PC-9 (cell line): ENCODE results near the gene ERRFI1. TPM values are rescaled to one million over a fixed set of nuclear protein-coding genes. Genes with fewer than 3 reads are reported as not detected.
"Not testable (repeated sequence)": the region's sequence is repeated elsewhere in the genome, so short reads cannot be mapped to it uniquely, and the experiment has no call there.

ENCODE experiments used
- BruUV-seq: library from RNA; stranded (reverse); fragments of 400-500 nt; replicated peaks from 2 replicates; lab custom pipeline; 2021; lab: Mats Ljungman, UMichigan
- CTCF ChIA-PET: fragments of 300-600 bp; sonication (Branson Sonifier 250); formaldehyde crosslinking; loops from one replicate; lab custom pipeline; 2022; ENCODE audit warnings: antibody characterized with exemption; lab: Charles Lee
- POLR2A ChIA-PET: fragments of 300-600 bp; sonication (Branson Sonifier 250); formaldehyde crosslinking; loops from one replicate; lab custom pipeline; 2022; ENCODE audit warnings: antibody characterized with exemption; ENCODE audit not compliant: unreplicated experiment; lab: Charles Lee
- DNase-seq, 2 experiments: peaks; one replicate each; pipeline versions ENCODE4 v3.0.0 to v3.0.0-alpha.2; 2015 to 2022; ENCODE audit warnings: mixed read lengths in 1 of 2
- H2AFZ ChIP-seq: fragments of 200-600 bp; sonication (generic); 2 replicates; pipeline ENCODE4 v1.8.1; 2017; ENCODE audit warnings: antibody characterized with exemption
- H3F3A ChIP-seq: fragments of 200-600 bp; sonication (generic); 2 replicates; pipeline ENCODE4 v1.8.1; 2017; ENCODE audit warnings: antibody characterized with exemption, mild to moderate bottlenecking, low read depth; ENCODE audit not compliant: insufficient read depth
- H3K27ac ChIP-seq: fragments of 200-600 bp; sonication (generic); 2 replicates; pipeline ENCODE4 v1.6.1; 2016; ENCODE audit warnings: mixed run types
- H3K27me3 ChIP-seq: fragments of 200-600 bp; sonication (generic); 2 replicates; pipeline ENCODE4 v1.6.1; 2016; ENCODE audit warnings: low read depth, mixed run types; ENCODE audit not compliant: insufficient read depth
- H3K36me3 ChIP-seq: fragments of 200-600 bp; sonication (generic); 2 replicates; pipeline ENCODE4 v1.6.1; 2016; ENCODE audit warnings: low read depth, mixed run types
- H3K4me1 ChIP-seq: fragments of 200-600 bp; sonication (generic); replicated peaks from 2 replicates; pipeline ENCODE4 v1.6.1; 2016; ENCODE audit warnings: mixed run types; ENCODE audit not compliant: insufficient read depth
- H3K4me2 ChIP-seq: fragments of 200-600 bp; sonication (generic); 2 replicates; pipeline ENCODE4 v1.6.1; 2017; ENCODE audit warnings: mixed run types
- H3K4me3 ChIP-seq: fragments of 200-600 bp; sonication (generic); 2 replicates; pipeline ENCODE4 v1.6.1; 2016; ENCODE audit warnings: mixed run types
- H3K79me2 ChIP-seq: fragments of 200-600 bp; sonication (generic); 2 replicates; pipeline ENCODE4 v1.6.1; 2017; ENCODE audit warnings: low read depth, mixed run types
- H3K9me2 ChIP-seq: fragments of 200-600 bp; sonication (generic); 2 replicates; pipeline ENCODE4 v1.8.1; 2017; ENCODE audit warnings: mild to moderate bottlenecking; ENCODE audit not compliant: insufficient read depth
- H3K9me3 ChIP-seq: fragments of 200-600 bp; sonication (generic); 2 replicates; pipeline ENCODE4 v1.8.1; 2016; ENCODE audit warnings: low read depth; ENCODE audit not compliant: insufficient read depth
- H4K20me1 ChIP-seq: fragments of 200-600 bp; sonication (generic); 2 replicates; pipeline ENCODE4 v1.8.1; 2017; ENCODE audit not compliant: insufficient read depth
- EZH2 ChIP-seq: fragments of 200-600 bp; sonication (generic); IDR thresholded peaks from 2 replicates; pipeline ENCODE4 v1.8.0; 2017; ENCODE audit warnings: antibody characterized with exemption, low read depth
- intact Hi-C: fragments of 100-400 bp; cut with micrococcal nuclease; formaldehyde crosslinking; loops from one replicate; pipeline ENCODE4 v1.10.0; 2022; ENCODE audit not compliant: unreplicated experiment
- total RNA-seq: library from RNA; stranded (reverse); gene quantifications from 2 replicates; pipeline ENCODE4 v1.2.3, GENCODE V29; 2021
- TF ChIP-seq, protein P1 (sequence below): fragments of 200-600 bp; sonication (generic); conservative IDR thresholded peaks from 2 replicates; pipeline ENCODE4 v1.6.1; 2017; ENCODE audit warnings: mixed run types, antibody characterized with exemption, mild to moderate bottlenecking, moderate library complexity

The ERRFI1 gene
- total RNA-seq, 1 experiment from 2014 or later: 44.9 TPM

- peaks cover 13% of the 10 kb centered on the region for H3K4me1 ChIP-seq
- H4K20me1 ChIP-seq: peaks cover 3% of the 10 kb centered on the region; the same call in 1 of the 2 replicates
- no peaks in the 10 kb centered on the region for H3K9me2 ChIP-seq
- no peak overlapping the region for H2AFZ ChIP-seq
- no peak overlapping the region for H3K27ac ChIP-seq
- H3K4me3 ChIP-seq: no peak overlapping the region
- BruUV-seq: no TSS peak
- DNase-seq: no peak
- ChIA-PET POLR2A (interaction anchor here (0.6 kb wide), 1 partner anchor 78 kb away, joined by 7 read pairs; no protein-coding TSS in a partner anchor), CTCF (no interaction called here)
- no peak for TF ChIP-seq EZH2
- TF ChIP-seq, protein P1, sequence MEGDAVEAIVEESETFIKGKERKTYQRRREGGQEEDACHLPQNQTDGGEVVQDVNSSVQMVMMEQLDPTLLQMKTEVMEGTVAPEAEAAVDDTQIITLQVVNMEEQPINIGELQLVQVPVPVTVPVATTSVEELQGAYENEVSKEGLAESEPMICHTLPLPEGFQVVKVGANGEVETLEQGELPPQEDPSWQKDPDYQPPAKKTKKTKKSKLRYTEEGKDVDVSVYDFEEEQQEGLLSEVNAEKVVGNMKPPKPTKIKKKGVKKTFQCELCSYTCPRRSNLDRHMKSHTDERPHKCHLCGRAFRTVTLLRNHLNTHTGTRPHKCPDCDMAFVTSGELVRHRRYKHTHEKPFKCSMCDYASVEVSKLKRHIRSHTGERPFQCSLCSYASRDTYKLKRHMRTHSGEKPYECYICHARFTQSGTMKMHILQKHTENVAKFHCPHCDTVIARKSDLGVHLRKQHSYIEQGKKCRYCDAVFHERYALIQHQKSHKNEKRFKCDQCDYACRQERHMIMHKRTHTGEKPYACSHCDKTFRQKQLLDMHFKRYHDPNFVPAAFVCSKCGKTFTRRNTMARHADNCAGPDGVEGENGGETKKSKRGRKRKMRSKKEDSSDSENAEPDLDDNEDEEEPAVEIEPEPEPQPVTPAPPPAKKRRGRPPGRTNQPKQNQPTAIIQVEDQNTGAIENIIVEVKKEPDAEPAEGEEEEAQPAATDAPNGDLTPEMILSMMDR: no peak
- peaks cover 25% of the 10 kb centered on the region; the same call in 1 of the 2 replicates for H3K36me3 ChIP-seq
- no peak overlapping the region for H3K4me2 ChIP-seq
- H3K79me2 ChIP-seq: peaks cover 56% of the 10 kb centered on the region
- peaks cover 14% of the 10 kb centered on the region; the same call in 1 of the 2 replicates for H3F3A ChIP-seq
- intact Hi-C loops: loop anchor here (5.0 to 10.0 kb wide), 2 partner anchors 297 to 1020 kb away; no protein-coding TSS in a partner anchor
- no peaks in the 10 kb centered on the region for H3K27me3 ChIP-seq
- H3K9me3 ChIP-seq: no peaks in the 10 kb centered on the region
Measured at GRCh38 chr1:7964476-7964875, 61.6 kb downstream of the ERRFI1 start.

DNA sequence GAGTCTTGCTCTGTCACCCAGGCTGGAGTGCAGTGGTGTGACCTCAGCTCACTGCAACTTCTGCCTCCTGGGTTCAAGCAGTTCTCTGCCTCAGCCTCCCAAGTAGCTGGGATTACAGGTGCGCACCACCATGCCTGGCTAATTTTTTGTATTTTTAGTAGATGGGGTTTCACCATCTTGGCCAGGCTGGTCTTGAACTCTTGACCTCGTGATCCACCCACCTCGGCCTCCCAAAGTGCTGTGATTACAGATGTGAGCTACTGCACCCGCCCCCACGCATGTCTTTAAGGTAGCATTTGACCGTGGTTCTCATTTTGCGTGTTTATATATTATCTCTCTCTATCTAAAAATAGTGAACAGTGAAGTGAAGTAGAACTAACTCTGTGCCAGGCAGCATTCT lies 62.3 kb downstream of the ERRFI1 start:
- Histone ChIP-seq H3F3A (peaks cover 14% of the 10 kb centered on the region; the same call in 1 of the 2 replicates), H3K36me3 (peaks cover 19% of the 10 kb centered on the region; the same call in 1 of the 2 replicates), H3K79me2 (peaks cover 56% of the 10 kb centered on the region), H3K4me1 (peaks cover 15% of the 10 kb centered on the region)
- H3K4me2 ChIP-seq, H3K4me3 ChIP-seq, H4K20me1 ChIP-seq, BruUV-seq, H3K27ac ChIP-seq, CTCF ChIA-PET, POLR2A ChIA-PET, H3K27me3 ChIP-seq, H3K9me2 ChIP-seq, DNase-seq, H3K9me3 ChIP-seq, H2AFZ ChIP-seq: not testable (repeated sequence)
- intact Hi-C loops: loop anchor here (5.0 to 10.0 kb wide), 2 partner anchors 297 to 1021 kb away; no protein-coding TSS in a partner anchor

- peaks cover 18% of the 10 kb centered on the region; the same call in 1 of the 2 replicates for H3K36me3 ChIP-seq
- BruUV-seq, H3K9me3 ChIP-seq, DNase-seq, H3K4me3 ChIP-seq, H3K27ac ChIP-seq, POLR2A ChIA-PET, H2AFZ ChIP-seq, H3K27me3 ChIP-seq, H4K20me1 ChIP-seq, CTCF ChIA-PET, H3K9me2 ChIP-seq: not testable (repeated sequence)
- peaks cover 15% of the 10 kb centered on the region for H3K4me1 ChIP-seq
- H3K79me2 ChIP-seq: peaks cover 56% of the 10 kb centered on the region
- H3K4me2 ChIP-seq: peak overlapping the region; percentile 92; the same call in 1 of the 2 replicates
- intact Hi-C loops: loop anchor here (5.0 to 10.0 kb wide), 2 partner anchors 296 to 1021 kb away; no protein-coding TSS in a partner anchor
- H3F3A ChIP-seq: peaks cover 14% of the 10 kb centered on the region; the same call in 1 of the 2 replicates
Measured at GRCh38 chr1:7963378-7963730, 62.8 kb downstream of the ERRFI1 start.

- peaks cover 18% of the 10 kb centered on the region; the same call in 1 of the 2 replicates for H3K36me3 ChIP-seq
- H3K4me2 ChIP-seq: peak overlapping the region; percentile 92
- ChIA-PET POLR2A (interaction anchor here (0.6 kb wide), 1 partner anchor 12 kb away, joined by 6 read pairs; no protein-coding TSS in a partner anchor), CTCF (interaction anchor here (1.1 kb wide), 1 partner anchor 50 kb away, joined by 3 read pairs; no protein-coding TSS in a partner anchor)
- DNase-seq: no peak
- intact Hi-C loops: loop anchor here (5.0 to 10.0 kb wide), 2 partner anchors 296 to 1022 kb away; no protein-coding TSS in a partner anchor
- peak overlapping the region; percentile 96 for H3K4me3 ChIP-seq
- no peaks in the 10 kb centered on the region for H3K27me3 ChIP-seq
- peaks cover 3% of the 10 kb centered on the region; the same call in 1 of the 2 replicates for H4K20me1 ChIP-seq
- TF ChIP-seq EZH2: no peak
- TF ChIP-seq, protein P1: no peak
- BruUV-seq: no TSS peak
- H3K4me1 ChIP-seq: peaks cover 15% of the 10 kb centered on the region
- no peaks in the 10 kb centered on the region for H3K9me2 ChIP-seq
- no peaks in the 10 kb centered on the region for H3K9me3 ChIP-seq
- no peak overlapping the region for H2AFZ ChIP-seq
- peaks cover 14% of the 10 kb centered on the region; the same call in 1 of the 2 replicates for H3F3A ChIP-seq
- peak overlapping the region; percentile 52; the same call in 1 of the 2 replicates for H3K27ac ChIP-seq
- peaks cover 56% of the 10 kb centered on the region for H3K79me2 ChIP-seq
Measured at GRCh38 chr1:7962636-7963377, 63.3 kb downstream of the ERRFI1 start.
